MCF 10A (cell line): ENCODE measurements around the gene CAMK2G. TPM values are rescaled to one million over a fixed set of nuclear protein-coding genes. Genes with fewer than 3 reads are reported as not detected.

Experiments used
- BruUV-seq: library from RNA; stranded (reverse); fragments of 400-500 nt; replicated peaks from 2 replicates; lab custom pipeline; 2021; lab: Mats Ljungman, UMichigan
- CTCF ChIA-PET: fragments of 300-600 bp; sonication (Branson Sonifier 250); formaldehyde crosslinking; extraction: SDS; loops from one replicate; lab custom pipeline; 2021; ENCODE audit warnings: antibody characterized with exemption, inconsistent platforms; lab: Yijun Ruan, JAX
- POLR2A ChIA-PET: fragments of 300-600, 350-650 bp; sonication (Branson Sonifier 250); formaldehyde crosslinking; extraction: SDS; loops from one replicate; lab custom pipeline; 2020; ENCODE audit warnings: antibody characterized with exemption, inconsistent platforms; lab: Yijun Ruan, JAX
- DNase-seq: peaks from one replicate; pipeline ENCODE4 v3.0.0-alpha.2; 2018; ENCODE audit not compliant: unreplicated experiment
- H3K27ac Mint-ChIP-seq: one replicate; pipeline ENCODE4 v1.8.0; 2022; ENCODE audit warnings: mild to moderate bottlenecking, low read depth, mixed read lengths; ENCODE audit not compliant: unreplicated experiment
- H3K27me3 Mint-ChIP-seq: one replicate; pipeline ENCODE4 v1.8.0; 2022; ENCODE audit warnings: mixed read lengths; ENCODE audit not compliant: insufficient read depth, unreplicated experiment
- H3K36me3 Mint-ChIP-seq: one replicate; pipeline ENCODE4 v1.8.0; 2022; ENCODE audit warnings: mild to moderate bottlenecking, moderate library complexity, mixed read lengths; ENCODE audit not compliant: insufficient read depth, unreplicated experiment
- H3K4me1 Mint-ChIP-seq: one replicate; pipeline ENCODE4 v1.8.0; 2022; ENCODE audit warnings: mixed read lengths; ENCODE audit not compliant: insufficient read depth, unreplicated experiment
- H3K4me3 Mint-ChIP-seq: one replicate; pipeline ENCODE4 v1.8.0; 2022; ENCODE audit warnings: mild to moderate bottlenecking, moderate library complexity, mixed read lengths; ENCODE audit not compliant: unreplicated experiment
- H3K9me3 Mint-ChIP-seq: one replicate; pipeline ENCODE4 v1.8.0; 2022; ENCODE audit warnings: mixed read lengths; ENCODE audit not compliant: unreplicated experiment
- CTCF ChIP-seq: fragments of 200-600 bp; IDR thresholded peaks from one replicate; pipeline ENCODE4 v1.8.0; 2022; ENCODE audit warnings: antibody characterized with exemption, mild to moderate bottlenecking; ENCODE audit not compliant: unreplicated experiment
- intact Hi-C: fragments of 100-400 bp; cut with micrococcal nuclease; formaldehyde crosslinking; loops from 2 replicates; pipeline ENCODE4 v1.14.1; 2022
- total RNA-seq: library from RNA; stranded (reverse); gene quantifications from 2 replicates; pipeline ENCODE4 v1.2.3, GENCODE V29; 2022

CAMK2G gene
- total RNA-seq, 1 experiment from 2014 or later: 10.9 TPM

DNA sequence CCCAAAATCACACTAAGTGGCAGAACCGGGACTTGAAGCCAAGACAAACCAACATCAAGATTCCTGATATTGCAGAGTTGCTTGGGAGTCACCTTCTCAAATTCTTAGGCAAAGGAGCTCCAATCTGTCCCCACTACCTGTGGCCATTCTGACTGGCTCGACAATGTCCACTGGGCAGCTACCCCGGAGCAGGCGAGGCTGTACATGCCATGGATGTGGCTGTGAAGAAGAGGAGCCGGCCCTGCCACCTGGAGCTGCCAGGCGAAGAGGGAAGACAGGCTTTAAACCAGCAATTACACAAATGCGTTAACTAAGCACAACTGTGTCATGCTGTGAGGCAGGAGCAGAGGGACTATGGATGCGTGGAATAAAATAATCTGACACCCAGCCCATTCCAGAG lies 18.1 kb downstream of the CAMK2G start:
- Mint-ChIP-seq H3K4me1 (no peaks in the 10 kb centered on the region), H3K4me3 (no peak overlapping the region), H3K9me3 (no peaks in the 10 kb centered on the region), H3K27ac (no peak overlapping the region), H3K36me3 (peaks cover 26% of the 10 kb centered on the region), H3K27me3 (no peaks in the 10 kb centered on the region)
- DNase-seq: no peak
- TF ChIP-seq CTCF: no peak
- CTCF ChIA-PET: interaction anchor here (0.6 to 2.5 kb wide), 4 partner anchors 24 to 373 kb away, joined by 4 to 9 read pairs (median 4); no protein-coding TSS in a partner anchor
- POLR2A ChIA-PET: no interaction called here
- intact Hi-C loops: no loop called here
- BruUV-seq: no TSS peak

GRCh38 chr10:73855413-73855812 lies 18.9 kb downstream of the CAMK2G start:
- Mint-ChIP-seq H3K4me1 (no peaks in the 10 kb centered on the region), H3K4me3 (no peak overlapping the region), H3K9me3 (no peaks in the 10 kb centered on the region), H3K27ac (no peak overlapping the region), H3K36me3 (peaks cover 22% of the 10 kb centered on the region), H3K27me3 (no peaks in the 10 kb centered on the region)
- CTCF ChIA-PET: interaction anchor here (1.7 to 2.5 kb wide), 3 partner anchors 24 to 85 kb away, joined by 4 to 9 read pairs (median 5); no protein-coding TSS in a partner anchor
- TF ChIP-seq CTCF: no peak
- DNase-seq: no peak
- POLR2A ChIA-PET: no interaction called here
- no TSS peak for BruUV-seq
- intact Hi-C loops: no loop called here

DNA sequence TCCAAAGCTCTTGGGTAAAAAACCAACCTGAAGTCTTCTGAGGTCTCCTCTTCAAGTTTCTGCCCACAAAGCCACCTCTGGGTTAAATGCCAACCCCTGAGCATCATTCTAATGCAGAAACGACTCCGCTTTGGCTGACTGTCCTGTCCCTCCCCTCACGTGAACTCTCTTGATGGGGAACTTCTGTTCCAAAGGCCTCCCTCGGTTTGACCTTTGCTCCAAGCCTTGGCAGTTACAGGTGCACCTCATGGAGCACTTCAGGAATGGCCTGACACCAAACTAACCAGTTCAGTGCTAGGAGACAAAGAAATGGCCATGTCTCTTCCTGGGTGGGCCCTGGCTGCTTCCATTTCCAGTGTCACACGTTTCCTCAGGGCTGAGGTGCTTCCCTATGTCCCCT lies 20.0 kb downstream of the CAMK2G start:
- Mint-ChIP-seq H3K4me1 (no peaks in the 10 kb centered on the region), H3K36me3 (peaks cover 17% of the 10 kb centered on the region), H3K9me3 (no peaks in the 10 kb centered on the region), H3K27me3 (no peaks in the 10 kb centered on the region), H3K27ac (no peak overlapping the region), H3K4me3 (no peak overlapping the region)
- ChIA-PET CTCF (interaction anchor here (1.7 to 6.1 kb wide), 2 partner anchors 33 to 85 kb away, joined by 6 to 63 read pairs; no protein-coding TSS in a partner anchor), POLR2A (no interaction called here)
- no peak for DNase-seq
- no peak for TF ChIP-seq CTCF
- BruUV-seq: no TSS peak
- intact Hi-C loops: no loop called here

- H3K27me3 Mint-ChIP-seq: no peaks in the 10 kb centered on the region
- ChIA-PET POLR2A (interaction anchor here (2.0 kb wide), 1 partner anchor 21 kb away, joined by 6 read pairs; the partner anchor contains the start of gene CAMK2G), CTCF (interaction anchor here (0.6 to 9.1 kb wide), 7 partner anchors 16 to 103 kb away, joined by 3 to 98 read pairs (median 6); no protein-coding TSS in a partner anchor)
- no peaks in the 10 kb centered on the region for H3K4me1 Mint-ChIP-seq
- H3K4me3 Mint-ChIP-seq: no peak overlapping the region
- H3K27ac Mint-ChIP-seq: no peak overlapping the region
- H3K36me3 Mint-ChIP-seq: peaks cover 14% of the 10 kb centered on the region
- TF ChIP-seq CTCF: no peak
- BruUV-seq: no TSS peak
- intact Hi-C loops: no loop called here
- no peak for DNase-seq
- no peaks in the 10 kb centered on the region for H3K9me3 Mint-ChIP-seq
Measured at GRCh38 chr10:73853196-73853595, 21.2 kb downstream of the CAMK2G start.
